Keratinocyte (primary cell): ENCODE measurements around the gene NUDT6. TPM values are rescaled to one million over a fixed set of nuclear protein-coding genes. Genes with fewer than 3 reads are reported as not detected.

Experiments
- DNase-seq: peaks from one replicate; pipeline ENCODE4 v3.0.0-alpha.2; 2011; ENCODE audit warnings: low read depth, missing footprints, low spot score
- FAIRE-seq: peaks from 2 replicates; lab custom pipeline; 2011; peaks lifted over from hg19 to GRCh38; lab: Jason Lieb, UNC
- H2AFZ ChIP-seq: 2 replicates; pipeline ENCODE4 v1.6.0; 2012; ENCODE audit warnings: low read length, control low read depth, inconsistent platforms; ENCODE audit not compliant: control insufficient read depth
- H3K27ac ChIP-seq: 2 replicates; pipeline ENCODE4 v1.5.1; 2011; ENCODE audit warnings: low read length; ENCODE audit not compliant: control insufficient read depth, insufficient read depth
- H3K27me3 ChIP-seq: 3 replicates; pipeline ENCODE4 v1.6.0; 2011; ENCODE audit warnings: low read length; ENCODE audit not compliant: control insufficient read depth, insufficient read depth; ENCODE audit errors: extremely low read depth
- H3K36me3 ChIP-seq, 2 experiments: 2 replicates in 1 of 2; 3 replicates in 1 of 2; pipeline ENCODE4 v1.5.1; 2011; ENCODE audit warnings: low read length in 2 of 2, mild to moderate bottlenecking in 1 of 2; ENCODE audit not compliant: control insufficient read depth in 2 of 2, insufficient read depth in 2 of 2; ENCODE audit errors: extremely low read depth in 1 of 2
- H3K4me1 ChIP-seq: 3 replicates; pipeline ENCODE4 v1.5.1; 2011; ENCODE audit warnings: low read length; ENCODE audit not compliant: control insufficient read depth, insufficient read depth; ENCODE audit errors: extremely low read depth
- H3K4me2 ChIP-seq: 3 replicates; pipeline ENCODE4 v1.6.0; 2011; ENCODE audit warnings: low read depth, low read length; ENCODE audit not compliant: control insufficient read depth, insufficient read depth; ENCODE audit errors: extremely low read depth
- H3K4me3 ChIP-seq, 3 experiments: fragments of 200-600 bp in 1 of 3; sonication (generic) in 1 of 3; 2 replicates in 2 of 3; 3 replicates in 1 of 3; pipeline ENCODE4 v1.5.1; 2011 to 2016; ENCODE audit warnings: low read length in 3 of 3, mild to moderate bottlenecking in 3 of 3, control low read depth in 2 of 3, inconsistent platforms in 1 of 3, low read depth in 1 of 3, mixed read lengths in 1 of 3, mixed run types in 1 of 3, moderate library complexity in 1 of 3; ENCODE audit not compliant: control insufficient read depth in 2 of 3, insufficient read depth in 2 of 3; ENCODE audit errors: extremely low read depth in 1 of 3
- H3K79me2 ChIP-seq: 2 replicates; pipeline ENCODE4 v1.6.0; 2012; ENCODE audit warnings: low read length; ENCODE audit not compliant: control insufficient read depth, insufficient read depth
- H3K9ac ChIP-seq: 3 replicates; pipeline ENCODE4 v1.6.0; 2011; ENCODE audit warnings: low read length; ENCODE audit not compliant: control insufficient read depth, insufficient read depth; ENCODE audit errors: extremely low read depth
- H3K9me1 ChIP-seq: 3 replicates; pipeline ENCODE4 v1.6.0; 2011; ENCODE audit warnings: low read length; ENCODE audit not compliant: control insufficient read depth, insufficient read depth; ENCODE audit errors: extremely low read depth
- H3K9me3 ChIP-seq: 2 replicates; pipeline ENCODE4 v1.5.1; 2012; ENCODE audit warnings: low read depth, low read length; ENCODE audit not compliant: control insufficient read depth
- H4K20me1 ChIP-seq: 3 replicates; pipeline ENCODE4 v1.6.0; 2011; ENCODE audit warnings: low read length; ENCODE audit not compliant: control insufficient read depth, insufficient read depth; ENCODE audit errors: extremely low read depth
- EZH2 ChIP-seq: IDR thresholded peaks from one replicate; pipeline ENCODE4 v1.6.1; 2012; ENCODE audit warnings: inconsistent platforms, mild to moderate bottlenecking, low read length, moderate library complexity
- dilution Hi-C: fragments of 300-500 bp; cut with MboI; formaldehyde crosslinking; loops from one replicate; pipeline ENCODE4 v1.7.0; 2020; ENCODE audit warnings: low sequenced_read_pairs; ENCODE audit not compliant: extremely low pct_ligation_motif_present
- polyA plus RNA-seq, 5 experiments: library from polyadenylated mRNA; depleted of rRNA in 3 of 5; stranded (reverse) in 3 of 5; stranded (forward) in 1 of 5; unstranded in 1 of 5; fragments of >200 nt; gene quantifications; 1 replicate in 1 of 5; 2 replicates in 3 of 5; 3 replicates in 1 of 5; pipeline versions ENCODE4 v1.2.1 to v1.2.3, GENCODE V29; 2011 to 2012; ENCODE audit warnings: missing spikeins in 2 of 5, low read depth in 1 of 5, low replicate concordance in 1 of 5
- TF ChIP-seq, protein P1 (sequence below), 3 experiments: IDR thresholded peaks in 1 of 3; conservative IDR thresholded peaks in 1 of 3; optimal IDR thresholded peaks in 1 of 3; 2 replicates in 2 of 3; 3 replicates in 1 of 3; pipeline versions ENCODE3 to v1.5.1; 2011; ENCODE audit warnings: low read length in 3 of 3, mild to moderate bottlenecking in 3 of 3, moderate library complexity in 2 of 3, control low read depth in 1 of 3, inconsistent platforms in 1 of 3; ENCODE audit not compliant: insufficient read depth in 2 of 3; ENCODE audit errors: extremely low read depth in 1 of 3

NUDT6 gene
- polyA plus RNA-seq, 1 donor (not counting 4 experiments of a cell fraction or from before 2014, with no cell fraction given), result 6.9 TPM

DNA sequence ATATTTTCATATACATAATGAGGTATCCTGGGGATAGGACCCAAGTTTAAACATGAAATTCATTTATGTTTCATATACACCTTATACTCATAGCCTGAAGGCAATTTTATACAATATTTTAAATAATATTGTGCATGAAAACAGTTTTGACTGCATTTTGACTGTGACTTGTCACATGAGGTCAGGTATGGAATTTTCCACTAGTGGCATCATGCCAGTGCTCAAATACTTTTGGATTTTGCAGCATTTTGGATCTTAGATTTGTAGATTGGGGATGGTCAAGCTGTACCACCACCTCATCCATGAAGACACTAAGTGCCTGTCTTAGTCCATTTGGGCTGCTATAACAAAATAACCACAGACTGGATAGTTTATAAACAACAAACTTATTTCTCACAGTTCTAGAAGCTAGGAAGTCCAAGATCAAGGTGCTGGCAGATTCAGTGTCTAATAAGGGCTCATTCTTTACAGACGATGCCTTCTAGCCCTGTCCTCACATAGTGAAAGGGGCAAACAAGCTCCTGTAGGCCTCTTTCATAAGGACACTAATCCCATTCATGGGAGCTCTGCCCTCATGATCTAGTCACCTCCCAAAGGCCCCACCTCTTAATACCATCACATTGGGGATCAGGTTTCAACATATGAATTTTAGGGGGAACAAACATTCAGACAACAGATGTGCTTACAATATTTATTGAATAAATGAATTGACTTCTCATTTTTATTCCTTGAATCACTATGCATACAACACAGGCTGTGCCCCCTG is 9.4 kb downstream of the NUDT6 start:
- FAIRE-seq, result no peak
- DNase-seq, result no peak
- H4K20me1 ChIP-seq, result no peaks in the 10 kb centered on the region
- no peaks in the 10 kb centered on the region for H3K9me1 ChIP-seq
- H3K4me2 ChIP-seq, result no peak overlapping the region
- no peaks in the 10 kb centered on the region for H3K9me3 ChIP-seq
- H2AFZ ChIP-seq, result peak overlapping the region; percentile 64
- peaks cover 3% of the 10 kb centered on the region for H3K4me1 ChIP-seq
- H3K27ac ChIP-seq, result no peak overlapping the region
- H3K36me3 ChIP-seq, result no peaks in the 10 kb centered on the region
- no peak overlapping the region for H3K4me3 ChIP-seq
- TF ChIP-seq, protein P1, sequence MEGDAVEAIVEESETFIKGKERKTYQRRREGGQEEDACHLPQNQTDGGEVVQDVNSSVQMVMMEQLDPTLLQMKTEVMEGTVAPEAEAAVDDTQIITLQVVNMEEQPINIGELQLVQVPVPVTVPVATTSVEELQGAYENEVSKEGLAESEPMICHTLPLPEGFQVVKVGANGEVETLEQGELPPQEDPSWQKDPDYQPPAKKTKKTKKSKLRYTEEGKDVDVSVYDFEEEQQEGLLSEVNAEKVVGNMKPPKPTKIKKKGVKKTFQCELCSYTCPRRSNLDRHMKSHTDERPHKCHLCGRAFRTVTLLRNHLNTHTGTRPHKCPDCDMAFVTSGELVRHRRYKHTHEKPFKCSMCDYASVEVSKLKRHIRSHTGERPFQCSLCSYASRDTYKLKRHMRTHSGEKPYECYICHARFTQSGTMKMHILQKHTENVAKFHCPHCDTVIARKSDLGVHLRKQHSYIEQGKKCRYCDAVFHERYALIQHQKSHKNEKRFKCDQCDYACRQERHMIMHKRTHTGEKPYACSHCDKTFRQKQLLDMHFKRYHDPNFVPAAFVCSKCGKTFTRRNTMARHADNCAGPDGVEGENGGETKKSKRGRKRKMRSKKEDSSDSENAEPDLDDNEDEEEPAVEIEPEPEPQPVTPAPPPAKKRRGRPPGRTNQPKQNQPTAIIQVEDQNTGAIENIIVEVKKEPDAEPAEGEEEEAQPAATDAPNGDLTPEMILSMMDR (optimal IDR thresholded peaks at IDR 0.05 in 1 of 3, IDR thresholded peaks at IDR 0.05 in 1 of 3, conservative IDR thresholded peaks at IDR 0.05 in 1 of 3; ENCODE audit: extremely low read depth in 1 of 3, insufficient read depth in 2 of 3, low read length in 3 of 3), result no peak
- no peak for TF ChIP-seq EZH2
- no peaks in the 10 kb centered on the region for H3K27me3 ChIP-seq
- no peaks in the 10 kb centered on the region for H3K79me2 ChIP-seq
- dilution Hi-C loops, result loop anchor here (25.0 kb wide), 1 partner anchor 151 kb away; no protein-coding TSS in a partner anchor
- H3K9ac ChIP-seq, result no peak overlapping the region

- Histone ChIP-seq H2AFZ (no peak overlapping the region), H3K4me2 (no peak overlapping the region), H3K4me3 (no peak overlapping the region), H3K9me1 (no peaks in the 10 kb centered on the region), H3K9ac (no peak overlapping the region), H4K20me1 (no peaks in the 10 kb centered on the region), H3K27me3 (no peaks in the 10 kb centered on the region), H3K9me3 (no peaks in the 10 kb centered on the region), H3K36me3 (no peaks in the 10 kb centered on the region), H3K4me1 (peaks cover 3% of the 10 kb centered on the region), H3K79me2 (no peaks in the 10 kb centered on the region), H3K27ac (no peak overlapping the region)
- dilution Hi-C loops, result loop anchor here (25.0 kb wide), 1 partner anchor 149 kb away; no protein-coding TSS in a partner anchor
- TF ChIP-seq EZH2, result no peak
- TF ChIP-seq, protein P1 (optimal IDR thresholded peaks at IDR 0.05 in 1 of 3, IDR thresholded peaks at IDR 0.05 in 1 of 3, conservative IDR thresholded peaks at IDR 0.05 in 1 of 3; ENCODE audit: extremely low read depth in 1 of 3, insufficient read depth in 2 of 3, low read length in 3 of 3), result no peak
- DNase-seq (no peak), FAIRE-seq (no peak)
These were observed 10.8 kb downstream of the NUDT6 start for GRCh38 chr4:122911588-122911987.
